IMR-90 (cell line): ENCODE data around the gene MPRIP.

Experiments used
- BHLHE40 ChIP-seq: fragments of 150-350 bp; IDR thresholded peaks from 2 replicates; pipeline ENCODE4 v1.6.1; 2016; ENCODE audit warnings: mild to moderate bottlenecking, low read depth, low read length
- CEBPB ChIP-seq: IDR thresholded peaks from 2 replicates; pipeline ENCODE4 v1.6.1; 2012; ENCODE audit warnings: low read depth, low read length, improper control_type of control experiment
- CHD1 ChIP-seq: IDR thresholded peaks from 2 replicates; pipeline ENCODE4 v1.6.1; 2012; ENCODE audit warnings: low read depth, low read length, improper control_type of control experiment
- CTCF ChIP-seq: conservative IDR thresholded peaks from 2 replicates; pipeline ENCODE4 v1.5.1; 2012; ENCODE audit warnings: mild to moderate bottlenecking, low read depth, low read length, improper control_type of control experiment
- ELK1 ChIP-seq: fragments of 150-350 bp; IDR thresholded peaks from 2 replicates; pipeline ENCODE4 v1.6.1; 2016; ENCODE audit warnings: low read depth, mild to moderate bottlenecking, low read length, moderate library complexity, borderline replicate concordance
- FOS ChIP-seq: fragments of 150-350 bp; IDR thresholded peaks from 2 replicates; pipeline ENCODE4 v1.6.1; 2016; ENCODE audit warnings: low read depth, low read length
- MAFK ChIP-seq: IDR thresholded peaks from 2 replicates; pipeline ENCODE4 v1.6.1; 2012; ENCODE audit warnings: low read depth, low read length, improper control_type of control experiment
- MXI1 ChIP-seq: IDR thresholded peaks from 2 replicates; pipeline ENCODE4 v1.6.1; 2012; ENCODE audit warnings: low read depth, mild to moderate bottlenecking, low read length, moderate library complexity, borderline replicate concordance
- POLR2A ChIP-seq: IDR thresholded peaks from 2 replicates; pipeline ENCODE4 v1.6.1; 2012; ENCODE audit warnings: mild to moderate bottlenecking, low read depth, low read length
- RAD21 ChIP-seq: IDR thresholded peaks from 2 replicates; pipeline ENCODE4 v1.6.1; 2012; ENCODE audit warnings: low read length, improper control_type of control experiment
- RFX5 ChIP-seq: IDR thresholded peaks from 2 replicates; pipeline ENCODE4 v1.8.0; 2012; ENCODE audit warnings: low read depth, mild to moderate bottlenecking, low read length, moderate library complexity
- SMC3 ChIP-seq: fragments of 150-350 bp; IDR thresholded peaks from 2 replicates; pipeline ENCODE4 v1.6.1; 2016; ENCODE audit warnings: low read depth, mild to moderate bottlenecking, antibody characterized with exemption, low read length, moderate library complexity
- USF2 ChIP-seq: fragments of 150-350 bp; IDR thresholded peaks from 2 replicates; pipeline ENCODE4 v1.6.1; 2017; ENCODE audit warnings: mild to moderate bottlenecking, antibody characterized with exemption, low read length, low read depth

GRCh38 chr17:17220529-17220928 is 178.3 kb downstream of the MPRIP start:
- no peak for TF ChIP-seq CTCF
- no peak for TF ChIP-seq SMC3
- TF ChIP-seq RFX5, result no peak
- no peak for TF ChIP-seq POLR2A
- no peak for TF ChIP-seq BHLHE40
- TF ChIP-seq CHD1, result no peak
- TF ChIP-seq ELK1, result no peak
- no peak for TF ChIP-seq RAD21
- no peak for TF ChIP-seq MXI1
- TF ChIP-seq USF2, result no peak
- TF ChIP-seq MAFK, result no peak
- no peak for TF ChIP-seq CEBPB
- TF ChIP-seq FOS, result no peak
